ENCODE measurements around the gene FIBP.
A peak's percentile ranks its signal among the peaks of the same experiment; 100 is the strongest.

- TF ChIP-seq, protein P1, sequence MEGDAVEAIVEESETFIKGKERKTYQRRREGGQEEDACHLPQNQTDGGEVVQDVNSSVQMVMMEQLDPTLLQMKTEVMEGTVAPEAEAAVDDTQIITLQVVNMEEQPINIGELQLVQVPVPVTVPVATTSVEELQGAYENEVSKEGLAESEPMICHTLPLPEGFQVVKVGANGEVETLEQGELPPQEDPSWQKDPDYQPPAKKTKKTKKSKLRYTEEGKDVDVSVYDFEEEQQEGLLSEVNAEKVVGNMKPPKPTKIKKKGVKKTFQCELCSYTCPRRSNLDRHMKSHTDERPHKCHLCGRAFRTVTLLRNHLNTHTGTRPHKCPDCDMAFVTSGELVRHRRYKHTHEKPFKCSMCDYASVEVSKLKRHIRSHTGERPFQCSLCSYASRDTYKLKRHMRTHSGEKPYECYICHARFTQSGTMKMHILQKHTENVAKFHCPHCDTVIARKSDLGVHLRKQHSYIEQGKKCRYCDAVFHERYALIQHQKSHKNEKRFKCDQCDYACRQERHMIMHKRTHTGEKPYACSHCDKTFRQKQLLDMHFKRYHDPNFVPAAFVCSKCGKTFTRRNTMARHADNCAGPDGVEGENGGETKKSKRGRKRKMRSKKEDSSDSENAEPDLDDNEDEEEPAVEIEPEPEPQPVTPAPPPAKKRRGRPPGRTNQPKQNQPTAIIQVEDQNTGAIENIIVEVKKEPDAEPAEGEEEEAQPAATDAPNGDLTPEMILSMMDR (conservative IDR thresholded peaks at IDR 0.05; ENCODE audit: low read length) = peak; percentile 90
- no peak for TF ChIP-seq EZH2phosphoT487 (IDR thresholded peaks at IDR 0.05; ENCODE audit: borderline replicate concordance)
These were observed 27.8 kb downstream of the FIBP start, which contains the start of gene MUS81 for GRCh38 chr11:65860278-65861164.
